ENCODE measurements around the gene RHD.
"Not testable (repeated sequence)": the region's sequence is repeated elsewhere in the genome, so short reads cannot be mapped to it uniquely, and the experiment has no call there.

RHD gene

GRCh38 chr1:25308168-25308567 is 35.9 kb downstream of the RHD start:
- DNase-seq (ENCODE audit: low read depth in 2 of 2): not testable (repeated sequence)

- not testable (repeated sequence) for DNase-seq (ENCODE audit: low read depth in 2 of 2)
Observed at GRCh38 chr1:25309085-25309484, 36.8 kb downstream of the RHD start.

- not testable (repeated sequence) for DNase-seq (ENCODE audit: low read depth in 2 of 2)
Observed at GRCh38 chr1:25309486-25309885, 37.2 kb downstream of the RHD start.

GRCh38 chr1:25312806-25313470 is 40.6 kb downstream of the RHD start:
- not testable (repeated sequence) for DNase-seq (ENCODE audit: low read depth in 2 of 2)

GRCh38 chr1:25320314-25320938 is 48.1 kb downstream of the RHD start:
- DNase-seq (ENCODE audit: low read depth in 2 of 2): not testable (repeated sequence)

- DNase-seq (ENCODE audit: low read depth in 2 of 2): not testable (repeated sequence)
Observed at GRCh38 chr1:25322127-25322526, 49.8 kb downstream of the RHD start.

- not testable (repeated sequence) for DNase-seq (ENCODE audit: low read depth in 2 of 2)
Observed at GRCh38 chr1:25324407-25324806, 52.1 kb downstream of the RHD start.

GRCh38 chr1:25327864-25328790 is 55.8 kb downstream of the RHD start:
- DNase-seq (ENCODE audit: low read depth in 2 of 2): not testable (repeated sequence)

GRCh38 chr1:25328791-25329185 is 56.5 kb downstream of the RHD start:
- not testable (repeated sequence) for DNase-seq (ENCODE audit: low read depth in 2 of 2)

GRCh38 chr1:25329336-25329735 is 57.0 kb downstream of the RHD start:
- DNase-seq (ENCODE audit: low read depth in 2 of 2): not testable (repeated sequence)

- DNase-seq (ENCODE audit: low read depth in 2 of 2): not testable (repeated sequence)
Observed at GRCh38 chr1:25329950-25330349, 57.6 kb downstream of the RHD start.

- peak in 1 of 2 donors; percentile 5 for DNase-seq (ENCODE audit: low read depth in 2 of 2)
Observed at GRCh38 chr1:25336922-25337354, 64.6 kb downstream of the RHD start.

- DNase-seq (ENCODE audit: low read depth in 2 of 2): peak in 1 of 2 donors; percentile 4
Observed at GRCh38 chr1:25337483-25338187, 65.3 kb downstream of the RHD start.

- peak; percentile 82 to 85 for DNase-seq (ENCODE audit: low read depth in 2 of 2)
Observed at GRCh38 chr1:25338188-25338981, 66.1 kb downstream of the RHD start, which contains the start of gene TMEM50A. Gene TMEM50A, plus strand, starts transcription at chr1:25338334. Its CDS starts 2,153 bp downstream, at chr1:25340487.

- DNase-seq (ENCODE audit: low read depth in 2 of 2): no peak
Observed at GRCh38 chr1:25338986-25339385, 66.7 kb downstream of the RHD start.

GRCh38 chr1:25341746-25342145 is 69.4 kb downstream of the RHD start:
- DNase-seq (ENCODE audit: low read depth in 2 of 2): no peak

GRCh38 chr1:25342846-25343245 is 70.5 kb downstream of the RHD start:
- DNase-seq (ENCODE audit: low read depth in 2 of 2): no peak

- no peak for DNase-seq (ENCODE audit: low read depth in 2 of 2)
Observed at GRCh38 chr1:25343872-25344271, 71.6 kb downstream of the RHD start.

GRCh38 chr1:25347556-25347955 is 75.2 kb downstream of the RHD start:
- no peak for DNase-seq (ENCODE audit: low read depth in 2 of 2)

GRCh38 chr1:25349606-25350005 is 77.3 kb downstream of the RHD start:
- no peak for DNase-seq (ENCODE audit: low read depth in 2 of 2)
